Measurements from ENCODE around the gene USP49.

DNA sequence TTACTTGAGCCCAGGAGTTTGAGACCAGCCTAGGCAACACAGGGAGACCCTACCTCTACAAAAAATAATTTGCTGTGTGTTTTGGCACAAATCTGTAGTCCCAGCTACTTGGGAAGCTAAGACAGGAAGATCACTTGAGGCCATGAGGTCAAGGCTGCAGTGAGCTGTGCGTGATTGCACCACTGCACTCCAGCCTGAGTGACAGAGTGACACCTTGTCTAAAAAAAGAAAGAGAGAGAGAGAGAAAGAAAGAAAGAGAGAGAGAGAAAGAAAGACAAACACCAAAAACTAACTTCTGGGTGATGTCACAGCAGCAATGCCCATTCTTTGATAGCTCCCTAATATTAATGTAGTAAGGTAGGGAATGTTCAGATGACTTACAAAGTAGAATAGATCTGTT is 20.4 kb downstream of the USP49 start:
- TF ChIP-seq EZH2phosphoT487 (IDR thresholded peaks at IDR 0.05; ENCODE audit: insufficient read depth, low read depth) (no peak), EZH2 (IDR thresholded peaks at IDR 0.05; ENCODE audit: insufficient read depth, poor library complexity, severe bottlenecking) (no peak)

Measured in GM23248 (cell line).